ENCODE results near the gene GARRE1.

GARRE1 gene

GRCh38 chr19:34263745-34264237 lies 9.4 kb downstream of the GARRE1 start:
- no peaks in the 10 kb centered on the region for H3K27me3 ChIP-seq
- no peak overlapping the region for H3K4me3 ChIP-seq (ENCODE audit: low read depth, low read length)
- no peak for DNase-seq
- no peaks in the 10 kb centered on the region for H3K36me3 ChIP-seq
- TF ChIP-seq CTCF (IDR thresholded peaks at IDR 0.05; ENCODE audit: low read depth, low read length), result no peak
- no peaks in the 10 kb centered on the region for H3K9me3 ChIP-seq
- peaks cover 18% of the 10 kb centered on the region for H3K4me1 ChIP-seq

- DNase-seq, result peak; percentile 32
- Histone ChIP-seq H3K4me1 (peaks cover 17% of the 10 kb centered on the region), H3K36me3 (no peaks in the 10 kb centered on the region), H3K27me3 (no peaks in the 10 kb centered on the region), H3K9me3 (no peaks in the 10 kb centered on the region), H3K4me3 (ENCODE audit: low read depth, low read length) (no peak overlapping the region)
- TF ChIP-seq CTCF (IDR thresholded peaks at IDR 0.05; ENCODE audit: low read depth, low read length), result no peak
These were observed 10.9 kb downstream of the GARRE1 start for GRCh38 chr19:34265221-34265650.

DNA sequence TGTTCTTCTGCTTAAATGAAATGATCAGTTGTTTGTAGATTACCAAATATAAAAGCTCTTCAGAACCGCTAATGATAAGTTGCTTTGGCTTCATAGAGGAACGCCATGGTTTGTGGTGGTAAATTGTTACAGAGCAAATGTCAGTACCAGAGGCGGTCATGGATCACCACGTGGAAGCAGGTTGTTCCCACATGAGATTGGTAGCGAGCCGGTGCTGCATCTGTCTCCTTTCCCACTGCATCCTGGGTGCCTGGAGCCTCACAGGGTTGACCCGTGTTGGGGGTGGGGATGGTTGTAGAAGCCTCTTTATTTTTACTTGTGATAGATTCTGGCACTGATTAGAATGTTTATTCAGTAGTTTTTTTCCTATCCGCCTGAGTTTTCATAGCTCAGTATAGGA lies 14.7 kb downstream of the GARRE1 start:
- Histone ChIP-seq H3K36me3 (no peaks in the 10 kb centered on the region), H3K9me3 (no peaks in the 10 kb centered on the region), H3K4me3 (ENCODE audit: low read depth, low read length) (no peak overlapping the region), H3K4me1 (peaks cover 5% of the 10 kb centered on the region), H3K27me3 (no peaks in the 10 kb centered on the region)
- DNase-seq, result no peak
- TF ChIP-seq CTCF (IDR thresholded peaks at IDR 0.05; ENCODE audit: low read depth, low read length), result no peak

DNA sequence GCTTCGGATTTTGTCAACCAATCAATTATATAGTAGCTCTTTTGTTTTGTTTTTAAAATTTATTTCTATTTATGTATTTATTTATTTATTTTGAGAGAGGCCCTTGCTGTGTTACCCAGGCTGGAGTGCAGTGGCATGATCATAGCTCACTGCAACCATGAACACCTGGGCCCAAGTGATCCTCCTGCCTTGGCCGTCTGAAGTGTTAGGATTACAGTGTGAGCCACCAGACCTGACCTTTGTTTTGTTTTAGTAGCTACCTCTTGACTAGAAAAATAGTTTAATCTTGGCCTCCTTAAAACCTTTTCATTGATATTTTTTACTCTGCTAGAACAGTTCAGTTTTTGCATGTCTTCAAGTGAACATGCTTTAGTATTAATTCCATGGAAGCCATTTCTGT lies 15.1 kb downstream of the GARRE1 start:
- Histone ChIP-seq H3K4me3 (ENCODE audit: low read depth, low read length) (no peak overlapping the region), H3K36me3 (no peaks in the 10 kb centered on the region), H3K9me3 (no peaks in the 10 kb centered on the region), H3K4me1 (peaks cover 5% of the 10 kb centered on the region), H3K27me3 (no peaks in the 10 kb centered on the region)
- TF ChIP-seq CTCF (IDR thresholded peaks at IDR 0.05; ENCODE audit: low read depth, low read length), result no peak
- no peak for DNase-seq

GRCh38 chr19:34269968-34270621 lies 15.7 kb downstream of the GARRE1 start:
- no peak overlapping the region for H3K4me3 ChIP-seq (ENCODE audit: low read depth, low read length)
- H3K27me3 ChIP-seq, result no peaks in the 10 kb centered on the region
- DNase-seq, result no peak
- no peaks in the 10 kb centered on the region for H3K9me3 ChIP-seq
- no peaks in the 10 kb centered on the region for H3K36me3 ChIP-seq
- peaks cover 5% of the 10 kb centered on the region for H3K4me1 ChIP-seq
- TF ChIP-seq CTCF (IDR thresholded peaks at IDR 0.05; ENCODE audit: low read depth, low read length), result no peak

DNA sequence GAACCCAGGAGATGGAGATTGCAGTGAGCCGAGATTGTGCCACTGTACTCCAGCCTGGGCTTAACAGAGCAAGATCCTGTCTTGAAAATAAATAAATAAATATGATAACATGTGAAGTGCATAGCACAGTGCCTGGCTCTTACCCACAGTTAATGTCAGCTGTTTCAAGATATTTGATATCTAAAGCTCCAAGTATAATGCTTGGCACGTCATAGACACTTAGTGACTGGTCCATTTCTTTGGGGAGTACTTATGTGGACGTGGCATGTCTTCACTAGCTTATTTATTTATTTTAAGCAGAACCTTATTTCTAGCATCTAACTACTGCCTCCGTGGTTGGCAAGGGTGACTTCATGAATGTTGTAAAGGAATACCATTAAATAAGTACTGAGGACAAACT lies 18.8 kb downstream of the GARRE1 start:
- no peak for TF ChIP-seq CTCF (IDR thresholded peaks at IDR 0.05; ENCODE audit: low read depth, low read length)

More for the DNA sequence above, 18.8 kb downstream of the GARRE1 start:
- Histone ChIP-seq H3K4me3 (ENCODE audit: low read depth, low read length) (no peak overlapping the region), H3K36me3 (no peaks in the 10 kb centered on the region), H3K27me3 (no peaks in the 10 kb centered on the region), H3K4me1 (peaks cover 5% of the 10 kb centered on the region), H3K9me3 (no peaks in the 10 kb centered on the region)
- no peak for DNase-seq

Data from BE2C (cell line).